ENCODE measurements around the gene CAMK2D.

DNA sequence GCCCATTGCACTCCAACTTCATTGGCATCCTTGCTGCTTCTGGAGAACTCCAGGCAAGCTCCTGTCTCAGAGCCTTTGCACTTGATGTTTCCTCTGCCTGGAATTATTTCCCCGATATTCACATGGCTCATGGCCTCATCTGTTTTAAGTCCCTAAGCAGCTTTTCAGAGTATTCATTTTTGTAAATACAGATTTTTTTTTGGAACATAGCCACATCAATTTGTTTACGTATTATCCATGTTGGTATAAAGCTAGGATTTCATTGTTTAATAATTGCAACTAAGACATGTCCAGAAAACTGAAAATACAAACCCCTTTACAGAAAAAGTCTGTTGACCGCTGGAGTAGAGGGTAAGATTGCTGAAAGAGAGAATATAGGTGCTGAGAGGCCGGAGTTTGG, 142.0 kb downstream of the CAMK2D start:
- TF ChIP-seq, protein P1, sequence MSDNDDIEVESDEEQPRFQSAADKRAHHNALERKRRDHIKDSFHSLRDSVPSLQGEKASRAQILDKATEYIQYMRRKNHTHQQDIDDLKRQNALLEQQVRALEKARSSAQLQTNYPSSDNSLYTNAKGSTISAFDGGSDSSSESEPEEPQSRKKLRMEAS (IDR thresholded peaks at IDR 0.05), result no peak
- TF ChIP-seq, protein P2, sequence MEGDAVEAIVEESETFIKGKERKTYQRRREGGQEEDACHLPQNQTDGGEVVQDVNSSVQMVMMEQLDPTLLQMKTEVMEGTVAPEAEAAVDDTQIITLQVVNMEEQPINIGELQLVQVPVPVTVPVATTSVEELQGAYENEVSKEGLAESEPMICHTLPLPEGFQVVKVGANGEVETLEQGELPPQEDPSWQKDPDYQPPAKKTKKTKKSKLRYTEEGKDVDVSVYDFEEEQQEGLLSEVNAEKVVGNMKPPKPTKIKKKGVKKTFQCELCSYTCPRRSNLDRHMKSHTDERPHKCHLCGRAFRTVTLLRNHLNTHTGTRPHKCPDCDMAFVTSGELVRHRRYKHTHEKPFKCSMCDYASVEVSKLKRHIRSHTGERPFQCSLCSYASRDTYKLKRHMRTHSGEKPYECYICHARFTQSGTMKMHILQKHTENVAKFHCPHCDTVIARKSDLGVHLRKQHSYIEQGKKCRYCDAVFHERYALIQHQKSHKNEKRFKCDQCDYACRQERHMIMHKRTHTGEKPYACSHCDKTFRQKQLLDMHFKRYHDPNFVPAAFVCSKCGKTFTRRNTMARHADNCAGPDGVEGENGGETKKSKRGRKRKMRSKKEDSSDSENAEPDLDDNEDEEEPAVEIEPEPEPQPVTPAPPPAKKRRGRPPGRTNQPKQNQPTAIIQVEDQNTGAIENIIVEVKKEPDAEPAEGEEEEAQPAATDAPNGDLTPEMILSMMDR (IDR thresholded peaks at IDR 0.05), result no peak
- no peak for TF ChIP-seq POLR2A (IDR thresholded peaks at IDR 0.05; ENCODE audit: low read length)
- TF ChIP-seq ZFP36 (IDR thresholded peaks at IDR 0.05; ENCODE audit: borderline replicate concordance, partially characterized antibody), result no peak
- TF ChIP-seq MAZ (IDR thresholded peaks at IDR 0.05; ENCODE audit: borderline replicate concordance, low read depth, low read length), result no peak
- no peak for TF ChIP-seq EHF (CRISPR knock-in tag; IDR thresholded peaks at IDR 0.05)
- TF ChIP-seq KDM1A (IDR thresholded peaks at IDR 0.05; ENCODE audit: low read depth), result no peak
- no peak for TF ChIP-seq GATA3 (IDR thresholded peaks at IDR 0.05; ENCODE audit: borderline replicate concordance)
- TF ChIP-seq EP300 (IDR thresholded peaks at IDR 0.05), result no peak
- no peak for TF ChIP-seq ZNF302 (CRISPR knock-in tag; IDR thresholded peaks at IDR 0.05)

Data from A549 (cell line).